OCI-LY7 (cell line): ENCODE measurements around the gene SLC16A2. TPM values are rescaled to one million over a fixed set of nuclear protein-coding genes. Genes with fewer than 3 reads are reported as not detected.

Source experiments
- BruUV-seq: library from RNA; stranded (reverse); fragments of 400-500 nt; replicated peaks from 2 replicates; lab custom pipeline; 2021; lab: Mats Ljungman, UMichigan
- CTCF ChIA-PET: fragments of 300-600 bp; sonication (Branson Sonifier 250); formaldehyde crosslinking; loops from one replicate; lab custom pipeline; 2022; ENCODE audit warnings: antibody characterized with exemption; ENCODE audit not compliant: unreplicated experiment; lab: Charles Lee
- POLR2A ChIA-PET: fragments of 300-600 bp; sonication (Branson Sonifier 250); formaldehyde crosslinking; loops from one replicate; lab custom pipeline; 2022; ENCODE audit warnings: antibody characterized with exemption; lab: Charles Lee
- DNase-seq: peaks from one replicate; pipeline ENCODE4 v3.0.0-alpha.2; 2015; ENCODE audit warnings: low spot score
- H2AFZ ChIP-seq: fragments of 200-600 bp; sonication (generic), shearing (Covaris generic); 2 replicates; pipeline ENCODE4 v1.6.1; 2014; ENCODE audit warnings: mild to moderate bottlenecking, antibody characterized with exemption, low read length, moderate library complexity
- H3K27ac ChIP-seq: fragments of 200-600 bp; sonication (generic); 2 replicates; pipeline ENCODE4 v1.5.1; 2014; ENCODE audit warnings: mixed run types, low read depth, mild to moderate bottlenecking, moderate library complexity, low read length, inconsistent platforms; ENCODE audit not compliant: poor library complexity, severe bottlenecking
- H3K36me3 ChIP-seq: fragments of 200-600 bp; sonication (generic); 2 replicates; pipeline ENCODE4 v1.6.1; 2014; ENCODE audit warnings: mild to moderate bottlenecking, antibody characterized with exemption, low read length, moderate library complexity, mixed read lengths; ENCODE audit not compliant: insufficient read depth
- H3K4me1 ChIP-seq: fragments of 200-600 bp; sonication (generic); 2 replicates; pipeline ENCODE4 v1.5.1; 2014; ENCODE audit warnings: mild to moderate bottlenecking, low read length; ENCODE audit not compliant: insufficient read depth, poor library complexity, severe bottlenecking
- H3K4me2 ChIP-seq: fragments of 200-600 bp; sonication (generic); 2 replicates; pipeline ENCODE4 v1.6.1; 2014; ENCODE audit warnings: mild to moderate bottlenecking, low read length
- H3K4me3 ChIP-seq: fragments of 200-600 bp; sonication (generic); 2 replicates; pipeline ENCODE4 v1.5.1; 2014; ENCODE audit warnings: mild to moderate bottlenecking, low read depth, low read length; ENCODE audit not compliant: poor library complexity, severe bottlenecking
- H3K79me2 ChIP-seq: fragments of 200-600 bp; sonication (generic); 2 replicates; pipeline ENCODE4 v1.6.1; 2016; ENCODE audit warnings: low read depth, mild to moderate bottlenecking, low read length, moderate library complexity, mixed read lengths; ENCODE audit not compliant: insufficient read depth
- H3K9me2 ChIP-seq: fragments of 200-600 bp; sonication (generic); 2 replicates; pipeline ENCODE4 v1.6.1; 2016; ENCODE audit warnings: mild to moderate bottlenecking, low read length, mixed read lengths; ENCODE audit not compliant: insufficient read depth
- H3K9me3 ChIP-seq: fragments of 200-600 bp; sonication (generic); 2 replicates; pipeline ENCODE4 v1.6.1; 2014; ENCODE audit warnings: mild to moderate bottlenecking, mixed run types, low read length, mixed read lengths
- H4K20me1 ChIP-seq: fragments of 200-600 bp; sonication (generic); 2 replicates; pipeline ENCODE4 v1.6.1; 2014; ENCODE audit warnings: mild to moderate bottlenecking, antibody characterized with exemption, low read length, moderate library complexity, mixed read lengths; ENCODE audit not compliant: insufficient read depth
- EZH2phosphoT487 ChIP-seq: fragments of 200-600 bp; sonication (generic); IDR thresholded peaks from 2 replicates; pipeline ENCODE4 v1.6.1; 2018; ENCODE audit warnings: low read depth, borderline replicate concordance, mild to moderate bottlenecking, mixed run types, antibody characterized with exemption, low read length, moderate library complexity, mixed read lengths
- intact Hi-C: fragments of 100-400 bp; cut with micrococcal nuclease; formaldehyde crosslinking; loops from one replicate; pipeline ENCODE4 v1.10.0; 2022; ENCODE audit not compliant: unreplicated experiment
- total RNA-seq, 2 experiments: library from RNA; depleted of rRNA in 1 of 2; stranded (reverse); fragments of >200 nt in 1 of 2; shearing (Covaris generic) in 1 of 2; gene quantifications; 2 replicates each; pipeline ENCODE4 v1.2.3, GENCODE V29; 2014 to 2022
- TF ChIP-seq, protein P1 (sequence below): fragments of 200-600 bp; sonication (generic); conservative IDR thresholded peaks from 2 replicates; pipeline ENCODE4 v1.5.1; 2014; ENCODE audit warnings: mild to moderate bottlenecking, antibody characterized with exemption, low read length, moderate library complexity, mixed read lengths

Gene SLC16A2
- total RNA-seq, 2 experiments from 2014 or later = not detected

DNA sequence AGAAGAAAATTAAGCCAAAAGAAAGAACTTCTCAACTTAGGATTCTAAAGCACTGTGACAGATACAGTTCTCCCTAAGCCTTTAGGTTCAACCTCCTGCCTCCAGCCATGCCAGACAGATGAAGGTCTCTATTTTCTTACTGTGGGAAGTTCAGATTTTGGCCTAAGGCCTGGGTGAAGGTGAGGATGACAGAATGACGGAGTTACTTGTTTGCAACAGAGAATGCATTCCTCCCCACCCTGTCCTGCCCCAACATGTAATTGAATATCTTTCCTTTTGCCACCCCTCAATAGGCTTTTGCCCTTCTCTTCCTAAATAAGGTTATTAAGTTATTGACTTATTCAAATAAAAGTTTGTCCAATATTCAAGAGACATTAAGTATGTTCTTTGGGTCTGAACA lies 25.6 kb downstream of the SLC16A2 start:
- no peak overlapping the region for H3K4me3 ChIP-seq
- H3K36me3 ChIP-seq = no peaks in the 10 kb centered on the region
- no peak for DNase-seq
- H4K20me1 ChIP-seq = no peaks in the 10 kb centered on the region
- no peak overlapping the region for H2AFZ ChIP-seq
- no peaks in the 10 kb centered on the region for H3K4me1 ChIP-seq
- BruUV-seq = no TSS peak
- H3K9me3 ChIP-seq = no peaks in the 10 kb centered on the region
- POLR2A ChIA-PET = no interaction called here
- no peaks in the 10 kb centered on the region for H3K9me2 ChIP-seq
- CTCF ChIA-PET = no interaction called here
- intact Hi-C loops = no loop called here
- H3K79me2 ChIP-seq = no peaks in the 10 kb centered on the region
- H3K4me2 ChIP-seq = no peak overlapping the region
- TF ChIP-seq, protein P1, sequence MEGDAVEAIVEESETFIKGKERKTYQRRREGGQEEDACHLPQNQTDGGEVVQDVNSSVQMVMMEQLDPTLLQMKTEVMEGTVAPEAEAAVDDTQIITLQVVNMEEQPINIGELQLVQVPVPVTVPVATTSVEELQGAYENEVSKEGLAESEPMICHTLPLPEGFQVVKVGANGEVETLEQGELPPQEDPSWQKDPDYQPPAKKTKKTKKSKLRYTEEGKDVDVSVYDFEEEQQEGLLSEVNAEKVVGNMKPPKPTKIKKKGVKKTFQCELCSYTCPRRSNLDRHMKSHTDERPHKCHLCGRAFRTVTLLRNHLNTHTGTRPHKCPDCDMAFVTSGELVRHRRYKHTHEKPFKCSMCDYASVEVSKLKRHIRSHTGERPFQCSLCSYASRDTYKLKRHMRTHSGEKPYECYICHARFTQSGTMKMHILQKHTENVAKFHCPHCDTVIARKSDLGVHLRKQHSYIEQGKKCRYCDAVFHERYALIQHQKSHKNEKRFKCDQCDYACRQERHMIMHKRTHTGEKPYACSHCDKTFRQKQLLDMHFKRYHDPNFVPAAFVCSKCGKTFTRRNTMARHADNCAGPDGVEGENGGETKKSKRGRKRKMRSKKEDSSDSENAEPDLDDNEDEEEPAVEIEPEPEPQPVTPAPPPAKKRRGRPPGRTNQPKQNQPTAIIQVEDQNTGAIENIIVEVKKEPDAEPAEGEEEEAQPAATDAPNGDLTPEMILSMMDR = no peak
- TF ChIP-seq EZH2phosphoT487 = no peak
- no peak overlapping the region for H3K27ac ChIP-seq

DNA sequence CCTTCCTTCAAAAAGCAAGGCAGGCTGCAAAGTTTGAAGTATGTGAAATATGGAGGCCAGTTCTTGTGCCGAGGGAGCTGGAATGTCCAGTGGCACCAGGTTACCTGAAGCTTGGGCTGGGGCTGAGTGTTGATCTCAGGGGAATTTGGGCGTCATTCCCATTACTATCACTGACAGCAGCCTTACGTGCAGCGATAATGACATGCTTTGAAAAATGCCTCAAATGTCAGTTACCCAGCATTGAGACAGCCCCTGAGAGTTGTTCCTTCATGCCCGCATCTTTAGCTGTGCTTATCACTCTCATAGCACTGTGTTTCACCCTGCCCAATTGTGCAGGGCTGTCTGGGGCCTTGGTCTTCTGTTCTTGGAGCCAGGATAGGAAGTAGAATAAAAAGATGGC lies 27.4 kb downstream of the SLC16A2 start:
- BruUV-seq = no TSS peak

DNA sequence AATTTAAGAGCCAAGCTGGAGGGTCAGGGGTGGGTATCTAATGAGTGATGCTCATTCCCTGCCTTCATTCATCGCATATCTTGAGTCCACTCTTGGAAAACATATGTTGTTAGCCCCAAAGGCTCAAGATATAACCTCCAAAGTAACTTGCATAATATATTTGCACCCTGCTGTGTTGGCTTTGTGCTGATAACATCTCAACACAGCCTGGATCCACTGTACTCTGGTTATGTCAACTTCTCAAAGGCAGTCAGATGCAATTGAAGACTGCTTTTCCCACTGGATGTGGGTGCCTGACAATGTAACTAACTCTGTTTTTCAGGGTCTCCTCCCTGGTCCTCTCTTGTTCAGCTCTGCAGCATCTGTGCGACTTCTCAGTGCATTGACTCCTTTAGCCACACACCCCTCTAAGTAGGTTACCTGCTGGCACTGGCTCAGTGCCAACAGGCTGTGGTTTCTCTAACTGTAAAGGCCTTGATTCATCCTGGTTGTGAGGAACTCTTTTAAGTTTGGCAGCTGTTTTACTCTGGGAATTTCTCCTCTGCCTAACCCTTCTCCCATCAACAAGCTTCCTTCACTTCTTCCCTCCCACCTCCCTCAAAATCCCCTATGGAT lies 28.1 kb downstream of the SLC16A2 start:
- intact Hi-C loops = no loop called here
- no peaks in the 10 kb centered on the region for H3K9me3 ChIP-seq
- no peaks in the 10 kb centered on the region for H3K79me2 ChIP-seq
- no peak overlapping the region for H3K4me2 ChIP-seq
- TF ChIP-seq, protein P1 = no peak
- no peak for TF ChIP-seq EZH2phosphoT487
- no peaks in the 10 kb centered on the region for H4K20me1 ChIP-seq
- no peaks in the 10 kb centered on the region for H3K36me3 ChIP-seq
- H3K27ac ChIP-seq = no peak overlapping the region
- H3K9me2 ChIP-seq = no peaks in the 10 kb centered on the region
- H3K4me3 ChIP-seq = no peak overlapping the region
- no peaks in the 10 kb centered on the region for H3K4me1 ChIP-seq
- no TSS peak for BruUV-seq
- ChIA-PET CTCF (no interaction called here), POLR2A (no interaction called here)
- DNase-seq = no peak
- H2AFZ ChIP-seq = no peak overlapping the region

More for the DNA sequence above, 27.4 kb downstream of the SLC16A2 start:
- Histone ChIP-seq H3K4me1 (no peaks in the 10 kb centered on the region), H4K20me1 (no peaks in the 10 kb centered on the region), H3K36me3 (no peaks in the 10 kb centered on the region), H3K4me2 (no peak overlapping the region), H2AFZ (no peak overlapping the region), H3K4me3 (no peak overlapping the region), H3K9me3 (no peaks in the 10 kb centered on the region), H3K27ac (no peak overlapping the region), H3K9me2 (no peaks in the 10 kb centered on the region), H3K79me2 (no peaks in the 10 kb centered on the region)
- no peak for DNase-seq
- ChIA-PET POLR2A (no interaction called here), CTCF (no interaction called here)
- intact Hi-C loops = no loop called here
- TF ChIP-seq, protein P1 = no peak
- no peak for TF ChIP-seq EZH2phosphoT487
